Lower leg skin (tissue), 3 donors: ENCODE data around the gene TFRC.

Experiments used
- CTCF ChIP-seq, 3 donors: fragments of 450-650 bp; IDR thresholded peaks; one replicate each; pipeline ENCODE4 v1.5.1; 2016; ENCODE audit warnings: antibody characterized with exemption in 3 of 3, mild to moderate bottlenecking in 3 of 3, moderate library complexity in 2 of 3
- POLR2A ChIP-seq, 2 donors: fragments of 450-650 bp; IDR thresholded peaks; one replicate each; pipeline ENCODE4 v1.6.1; 2016 to 2017; ENCODE audit warnings: antibody characterized with exemption in 2 of 2, mild to moderate bottlenecking in 1 of 2, moderate library complexity in 1 of 2

GRCh38 chr3:196128172-196128843 lies 46.4 kb upstream of the TFRC start:
- TF ChIP-seq POLR2A (IDR thresholded peaks at IDR 0.05): no peak
- TF ChIP-seq CTCF (IDR thresholded peaks at IDR 0.05): no peak
